H1 (cell line): Measurements from ENCODE around the gene MITF. TPM values are rescaled to one million over a fixed set of nuclear protein-coding genes. Genes with fewer than 3 reads are reported as not detected.

Experiments used
- CTCF ChIA-PET: fragments of 300-600 bp; sonication (Branson Sonifier 250); formaldehyde crosslinking; loops from one replicate; lab custom pipeline; 2021; ENCODE audit not compliant: partially characterized antibody; lab: Charles Lee
- POLR2A ChIA-PET: fragments of 300-600 bp; sonication (Branson Sonifier 250); formaldehyde crosslinking; loops from one replicate; lab custom pipeline; 2021; ENCODE audit warnings: inconsistent platforms; ENCODE audit not compliant: partially characterized antibody; lab: Charles Lee
- DNase-seq, 2 experiments: peaks; one replicate each; pipeline versions ENCODE4 v3.0.0 to v3.0.0-alpha.2; 2010 to 2022; ENCODE audit warnings: low spot score in 2 of 2, low read depth in 1 of 2, mixed read lengths in 1 of 2
- FAIRE-seq: peaks from 2 replicates; lab custom pipeline; 2011; peaks lifted over from hg19 to GRCh38; lab: Jason Lieb, UNC
- H2AFZ ChIP-seq: 2 replicates; pipeline ENCODE4 v1.8.1; 2012; ENCODE audit warnings: low read length, inconsistent platforms
- H2AK5ac ChIP-seq: 2 replicates; pipeline ENCODE4 v1.6.1; 2013; ENCODE audit warnings: low read depth, low read length
- H2BK120ac ChIP-seq: replicated peaks from 2 replicates; pipeline ENCODE3; 2013; ENCODE audit warnings: low read depth, low read length, inconsistent platforms
- H2BK12ac ChIP-seq: 2 replicates; pipeline ENCODE4 v1.6.1; 2013; ENCODE audit warnings: low read depth, low read length
- H2BK15ac ChIP-seq: 2 replicates; pipeline ENCODE4 v1.6.1; 2013; ENCODE audit warnings: low read length
- H2BK20ac ChIP-seq: 2 replicates; pipeline ENCODE4 v1.6.1; 2013; ENCODE audit warnings: low read length
- H2BK5ac ChIP-seq: 2 replicates; pipeline ENCODE4 v1.6.1; 2013; ENCODE audit warnings: low read depth, low read length
- H3K14ac ChIP-seq: 2 replicates; pipeline ENCODE4 v1.6.1; 2013; ENCODE audit warnings: inconsistent platforms; ENCODE audit not compliant: insufficient read length
- H3K18ac ChIP-seq: 2 replicates; pipeline ENCODE4 v1.6.1; 2013; ENCODE audit warnings: low read length; ENCODE audit errors: extremely low read depth
- H3K23ac ChIP-seq: 2 replicates; pipeline ENCODE4 v1.6.1; 2013; ENCODE audit warnings: inconsistent platforms; ENCODE audit not compliant: insufficient read length
- H3K23me2 ChIP-seq: 2 replicates; pipeline ENCODE4 v1.6.1; 2013; ENCODE audit warnings: low read depth, low read length
- H3K27ac ChIP-seq: 2 replicates; pipeline ENCODE4 v1.6.1; 2011; ENCODE audit warnings: low read depth, low read length, inconsistent platforms
- H3K27me3 ChIP-seq, 4 experiments: replicated peaks in 1 of 4; 1 replicate in 1 of 4; 2 replicates in 3 of 4; pipeline versions ENCODE4 v1.6.1 to v1.8.1; 2011 to 2013; ENCODE audit warnings: low read length in 3 of 4, mild to moderate bottlenecking in 3 of 4, inconsistent platforms in 2 of 4, mixed read lengths in 2 of 4, moderate library complexity in 1 of 4; ENCODE audit not compliant: control insufficient read depth in 3 of 4, insufficient read depth in 3 of 4; ENCODE audit errors: extremely low read depth in 1 of 4
- H3K36me3 ChIP-seq, 4 experiments: 2 replicates each; pipeline versions ENCODE4 v1.6.1 to v1.8.1; 2011 to 2013; ENCODE audit warnings: mild to moderate bottlenecking in 4 of 4, low read length in 3 of 4, moderate library complexity in 2 of 4, control low read depth in 1 of 4, inconsistent platforms in 1 of 4; ENCODE audit not compliant: insufficient read depth in 4 of 4, control insufficient read depth in 2 of 4
- H3K4ac ChIP-seq: replicated peaks from 2 replicates; pipeline ENCODE3; 2013; ENCODE audit warnings: low read length, low read depth, mixed read lengths, inconsistent platforms; ENCODE audit not compliant: insufficient read length
- H3K4me1 ChIP-seq, 4 experiments: replicated peaks in 1 of 4; 1 replicate in 1 of 4; 2 replicates in 3 of 4; pipeline versions ENCODE4 v1.6.1 to v1.8.1; 2011 to 2013; ENCODE audit warnings: low read length in 3 of 4, inconsistent platforms in 2 of 4, mixed read lengths in 1 of 4; ENCODE audit not compliant: insufficient read depth in 4 of 4, control insufficient read depth in 3 of 4
- H3K4me2 ChIP-seq, 2 experiments: 2 replicates each; pipeline versions ENCODE4 v1.6.1 to v1.8.1; 2011 to 2013; ENCODE audit warnings: low read depth in 2 of 2, low read length in 2 of 2, control low read depth in 1 of 2, inconsistent platforms in 1 of 2, mild to moderate bottlenecking in 1 of 2; ENCODE audit not compliant: insufficient read depth in 1 of 2
- H3K4me3 ChIP-seq, 4 experiments: fragments of 200-600, 300-600 bp in 1 of 4; sonication (generic), shearing (Covaris generic), sonication (Bioruptor Twin) in 1 of 4; 2 replicates each; pipeline versions ENCODE4 v1.5.1 to v1.8.1; 2011 to 2016; ENCODE audit warnings: low read length in 4 of 4, low read depth in 3 of 4, control low read depth in 2 of 4, inconsistent platforms in 2 of 4, mild to moderate bottlenecking in 2 of 4, mixed read lengths in 1 of 4, moderate library complexity in 1 of 4; ENCODE audit not compliant: insufficient read depth in 2 of 4; ENCODE audit errors: extremely low read depth in 1 of 4
- H3K56ac ChIP-seq: replicated peaks from 2 replicates; pipeline ENCODE3; 2013; ENCODE audit warnings: low read depth, mild to moderate bottlenecking, mixed read lengths, low read length, inconsistent platforms; ENCODE audit not compliant: insufficient read length
- H3K79me1 ChIP-seq: 2 replicates; pipeline ENCODE4 v1.6.1; 2013; ENCODE audit warnings: low read depth, low read length, control low read depth
- H3K79me2 ChIP-seq, 2 experiments: 2 replicates each; pipeline versions ENCODE4 v1.6.1 to v1.8.1; 2012 to 2013; ENCODE audit warnings: low read length in 2 of 2, mild to moderate bottlenecking in 2 of 2, inconsistent platforms in 1 of 2; ENCODE audit not compliant: insufficient read depth in 2 of 2, control insufficient read depth in 1 of 2
- H3K9ac ChIP-seq, 4 experiments: replicated peaks in 1 of 4; 1 replicate in 1 of 4; 2 replicates in 3 of 4; pipeline versions ENCODE4 v1.6.1 to v1.8.1; 2011 to 2013; ENCODE audit warnings: low read depth in 3 of 4, low read length in 3 of 4, control low read depth in 2 of 4, mild to moderate bottlenecking in 2 of 4, moderate library complexity in 2 of 4, inconsistent platforms in 1 of 4; ENCODE audit errors: extremely low read depth in 1 of 4
- H3K9me3 ChIP-seq, 2 experiments: 2 replicates each; pipeline versions ENCODE4 v1.6.1 to v1.8.1; 2012 to 2013; ENCODE audit warnings: mild to moderate bottlenecking in 2 of 2, moderate library complexity in 2 of 2, control low read depth in 1 of 2, inconsistent platforms in 1 of 2, low read depth in 1 of 2, low read length in 1 of 2, mixed read lengths in 1 of 2; ENCODE audit not compliant: insufficient read depth in 2 of 2
- H4K20me1 ChIP-seq, 2 experiments: replicated peaks in 1 of 2; 2 replicates each; pipeline versions ENCODE3 to v1.8.1; 2011 to 2013; ENCODE audit warnings: inconsistent platforms in 2 of 2, low read length in 2 of 2, mild to moderate bottlenecking in 1 of 2; ENCODE audit not compliant: insufficient read depth in 2 of 2, control insufficient read depth in 1 of 2
- H4K5ac ChIP-seq: 2 replicates; pipeline ENCODE4 v1.6.1; 2013; ENCODE audit warnings: low read length, low read depth, mixed read lengths, inconsistent platforms; ENCODE audit not compliant: insufficient read length
- H4K8ac ChIP-seq: 2 replicates; pipeline ENCODE4 v1.8.0; 2013; ENCODE audit warnings: mild to moderate bottlenecking, moderate library complexity, low read length, inconsistent platforms; ENCODE audit not compliant: insufficient read depth; ENCODE audit errors: extremely low read depth
- H4K91ac ChIP-seq: replicated peaks from 2 replicates; pipeline ENCODE3; 2013; ENCODE audit warnings: low read length, mixed read lengths, inconsistent platforms; ENCODE audit not compliant: insufficient read length
- BCL11A ChIP-seq, 2 experiments: IDR thresholded peaks; one replicate each; pipeline ENCODE4 v1.6.1; 2011; ENCODE audit warnings: low read depth in 2 of 2, low read length in 2 of 2, mild to moderate bottlenecking in 2 of 2
- CHD2 ChIP-seq: IDR thresholded peaks from 2 replicates; pipeline ENCODE4 v1.6.1; 2012; ENCODE audit warnings: low read length, improper control_type of control experiment
- CTCF ChIP-seq, 3 experiments: IDR thresholded peaks; 1 replicate in 2 of 3; 2 replicates in 1 of 3; pipeline versions ENCODE4 v1.5.1 to v1.6.1; 2011; ENCODE audit warnings: low read length in 3 of 3, mild to moderate bottlenecking in 3 of 3, inconsistent platforms in 2 of 3, low read depth in 1 of 3, moderate library complexity in 1 of 3; ENCODE audit not compliant: insufficient read depth in 1 of 3; ENCODE audit errors: control extremely low read depth in 1 of 3
- GABPA ChIP-seq: IDR thresholded peaks from 2 replicates; pipeline ENCODE4 v1.6.1; 2011; ENCODE audit warnings: mild to moderate bottlenecking, low read length, moderate library complexity, borderline replicate concordance; ENCODE audit not compliant: insufficient read depth
- GTF2F1 ChIP-seq: IDR thresholded peaks from 2 replicates; pipeline ENCODE4 v1.6.1; 2012; ENCODE audit warnings: low read depth, low read length, improper control_type of control experiment, borderline replicate concordance
- KDM1A ChIP-seq: fragments of 200-600, 300-600 bp; sonication (generic); IDR thresholded peaks from 2 replicates; pipeline ENCODE4 v1.7.1; 2016; ENCODE audit warnings: mild to moderate bottlenecking, low read length, borderline replicate concordance
- KDM4A ChIP-seq: IDR thresholded peaks from one replicate; pipeline ENCODE4 v1.7.1; 2012; ENCODE audit warnings: low read depth, mild to moderate bottlenecking, moderate library complexity, low read length, inconsistent platforms; ENCODE audit not compliant: severe bottlenecking
- MAX ChIP-seq: IDR thresholded peaks from 2 replicates; pipeline ENCODE4 v1.6.1; 2012; ENCODE audit warnings: inconsistent platforms
- PHF8 ChIP-seq: fragments of 200-600 bp; sonication (generic); conservative IDR thresholded peaks from 2 replicates; pipeline ENCODE4 v1.7.1; 2012; ENCODE audit warnings: low read depth, mild to moderate bottlenecking, inconsistent platforms, low read length, moderate library complexity
- RFX5 ChIP-seq: IDR thresholded peaks from 2 replicates; pipeline ENCODE4 v1.6.1; 2011; ENCODE audit warnings: low read depth, low read length, improper control_type of control experiment, borderline replicate concordance
- SP1 ChIP-seq: IDR thresholded peaks from 2 replicates; pipeline ENCODE4 v1.6.1; 2011; ENCODE audit warnings: low read depth, low read length
- WGBS, 2 experiments: shearing (Covaris generic) in 1 of 2; methylation state at CpG; one replicate each; pipeline versions ENCODE4 v1.1.6 to v1.1.7; 2013 to 2015; ENCODE audit warnings: low lambda C conversion rate in 2 of 2, mixed read lengths in 2 of 2, inconsistent platforms in 1 of 2, low coverage in 1 of 2, missing lambda C conversion rate in 1 of 2; ENCODE audit not compliant: insufficient replicate concordance in 2 of 2, insufficient coverage in 1 of 2, insufficient read length in 1 of 2; ENCODE audit errors: extremely low coverage in 1 of 2, missing lambda C conversion rate in 1 of 2; 5-methylcytosine and 5-hydroxymethylcytosine counted together
- polyA plus RNA-seq, 7 experiments: library from polyadenylated mRNA; depleted of rRNA in 3 of 7; stranded (reverse) in 5 of 7; unstranded in 2 of 7; fragments of >200 nt in 5 of 7; fragments of 200-250 nt in 2 of 7; gene quantifications; 1 replicate in 5 of 7; 2 replicates in 1 of 7; 4 replicates in 1 of 7; pipeline versions ENCODE4 v1.2.1 to v1.2.3, GENCODE V29; 2011 to 2013; ENCODE audit warnings: missing spikeins in 2 of 7, mixed read lengths in 2 of 7
- total RNA-seq: library from RNA; stranded (reverse); fragmentation: NEBNext Ultra II Directional; extraction: Animal tissue kit (Norgen Biotek cat#: 25700); gene quantifications from 2 replicates; pipeline ENCODE4 v1.2.1, GENCODE V29; 2021

Gene MITF
- total and polyA plus RNA-seq, 2 of the 8 experiments (the other 6 are each of a cell fraction or from before 2014, with no cell fraction given), result 0.53 to 1.4 TPM

GRCh38 chr3:69774029-69774428 lies 34.8 kb downstream of the MITF start:
- no peak overlapping the region for H3K14ac ChIP-seq
- H3K79me2 ChIP-seq, result no peaks in the 10 kb centered on the region
- H3K27me3 ChIP-seq, result no peaks in the 10 kb centered on the region
- no peak overlapping the region for H2BK15ac ChIP-seq
- no peaks in the 10 kb centered on the region for H3K79me1 ChIP-seq
- H4K91ac ChIP-seq, result no peak overlapping the region
- no peak overlapping the region for H2BK12ac ChIP-seq
- H3K23ac ChIP-seq, result no peak overlapping the region
- no peak overlapping the region for H3K9ac ChIP-seq
- no peak overlapping the region for H3K4ac ChIP-seq
- H4K5ac ChIP-seq, result no peak overlapping the region
- TF ChIP-seq KDM4A (no peak), GTF2F1 (no peak), CTCF (IDR thresholded peaks at IDR 0.05; ENCODE audit: control extremely low read depth in 1 of 3, insufficient read depth in 1 of 3, low read depth in 1 of 3, low read length in 3 of 3) (no peak), PHF8 (no peak), MAX (no peak), KDM1A (no peak), SP1 (no peak), CHD2 (no peak), BCL11A (IDR thresholded peaks at IDR 0.05; ENCODE audit: low read depth in 2 of 2, low read length in 2 of 2) (no peak), RFX5 (no peak), GABPA (no peak)
- no peak overlapping the region for H3K4me3 ChIP-seq
- ChIA-PET CTCF (no interaction called here), POLR2A (no interaction called here)
- no peak overlapping the region for H3K27ac ChIP-seq
- 83% methylated on average over 1 of the region's 1 CpG; no CpG with 5 or more reads in 1 of the 2 experiments for WGBS, 2 experiments
- no peaks in the 10 kb centered on the region for H4K20me1 ChIP-seq
- H3K56ac ChIP-seq, result no peak overlapping the region
- peaks cover 0 to 2% (median 0%) of the 10 kb centered on the region in 4 experiments; a peak in 1 of 7 replicates for H3K4me1 ChIP-seq
- H2AK5ac ChIP-seq, result no peak overlapping the region
- no peak overlapping the region for H2AFZ ChIP-seq
- FAIRE-seq (no peak), DNase-seq (no peak)
- H3K23me2 ChIP-seq, result no peaks in the 10 kb centered on the region
- no peak overlapping the region for H3K4me2 ChIP-seq
- no peak overlapping the region for H3K18ac ChIP-seq
- H2BK5ac ChIP-seq, result no peak overlapping the region
- no peaks in the 10 kb centered on the region for H3K36me3 ChIP-seq
- no peaks in the 10 kb centered on the region for H3K9me3 ChIP-seq
- no peak overlapping the region for H4K8ac ChIP-seq
- no peak overlapping the region for H2BK120ac ChIP-seq
- H2BK20ac ChIP-seq, result no peak overlapping the region
